ENCODE results near the gene RNF144A. TPM values are rescaled to one million over a fixed set of nuclear protein-coding genes. Genes with fewer than 3 reads are reported as not detected.

Gene RNF144A
- total and polyA plus RNA-seq, 2 experiments from 2014 or later = 5.4 to 10.1 TPM

GRCh38 chr2:7018767-7019166 is 101.6 kb downstream of the RNF144A start:
- Histone ChIP-seq H3K79me2 (no peaks in the 10 kb centered on the region), H3K4me2 (no peak overlapping the region), H3K9me3 (ENCODE audit: low read depth) (no peaks in the 10 kb centered on the region), H4K20me1 (ENCODE audit: insufficient read depth, poor library complexity, severe bottlenecking) (no peaks in the 10 kb centered on the region), H3K27ac (no peak overlapping the region), H3K4me1 (ENCODE audit: insufficient read depth) (peaks cover 11% of the 10 kb centered on the region), H2AFZ (no peak overlapping the region), H3K27me3 (no peaks in the 10 kb centered on the region), H3K36me3 (replicated peaks; ENCODE audit: insufficient read depth, low read depth) (no peaks in the 10 kb centered on the region), H3K4me3 (no peak overlapping the region), H3K9me2 (replicated peaks; ENCODE audit: insufficient read depth) (no peaks in the 10 kb centered on the region)
- no peak for DNase-seq (ENCODE audit: low spot score)
- WGBS (ENCODE audit: low lambda C conversion rate, missing lambda C conversion rate) = 93% methylated on average over 5 of the region's 5 CpGs
- TF ChIP-seq EZH2phosphoT487 (IDR thresholded peaks at IDR 0.05; ENCODE audit: low read depth, severe bottlenecking, unreplicated experiment) (no peak), EZH2 (IDR thresholded peaks at IDR 0.05; ENCODE audit: borderline replicate concordance) (no peak), CTCF (IDR thresholded peaks at IDR 0.05; ENCODE audit: poor library complexity) (no peak)

- Histone ChIP-seq H3K79me2 (no peaks in the 10 kb centered on the region), H3K27me3 (no peaks in the 10 kb centered on the region), H3K4me2 (no peak overlapping the region), H2AFZ (no peak overlapping the region), H3K4me1 (ENCODE audit: insufficient read depth) (peaks cover 16% of the 10 kb centered on the region), H3K36me3 (replicated peaks; ENCODE audit: insufficient read depth, low read depth) (no peaks in the 10 kb centered on the region), H3K9me3 (ENCODE audit: low read depth) (no peaks in the 10 kb centered on the region), H3K4me3 (no peak overlapping the region), H3K27ac (no peak overlapping the region), H4K20me1 (ENCODE audit: insufficient read depth, poor library complexity, severe bottlenecking) (no peaks in the 10 kb centered on the region), H3K9me2 (replicated peaks; ENCODE audit: insufficient read depth) (no peaks in the 10 kb centered on the region)
- TF ChIP-seq EZH2 (IDR thresholded peaks at IDR 0.05; ENCODE audit: borderline replicate concordance) (no peak), CTCF (IDR thresholded peaks at IDR 0.05; ENCODE audit: poor library complexity) (no peak), EZH2phosphoT487 (IDR thresholded peaks at IDR 0.05; ENCODE audit: low read depth, severe bottlenecking, unreplicated experiment) (no peak)
- 92% methylated on average over 17 of the region's 17 CpGs for WGBS (ENCODE audit: low lambda C conversion rate, missing lambda C conversion rate)
- DNase-seq (ENCODE audit: low spot score) = no peak
Observed at GRCh38 chr2:7019191-7019590, 102.0 kb downstream of the RNF144A start.

GRCh38 chr2:7020059-7020458 is 102.8 kb downstream of the RNF144A start:
- Histone ChIP-seq H3K4me1 (ENCODE audit: insufficient read depth) (peaks cover 16% of the 10 kb centered on the region), H3K27ac (no peak overlapping the region), H3K4me3 (no peak overlapping the region), H2AFZ (no peak overlapping the region), H3K36me3 (replicated peaks; ENCODE audit: insufficient read depth, low read depth) (no peaks in the 10 kb centered on the region), H3K4me2 (no peak overlapping the region), H3K9me3 (ENCODE audit: low read depth) (no peaks in the 10 kb centered on the region), H3K9me2 (replicated peaks; ENCODE audit: insufficient read depth) (no peaks in the 10 kb centered on the region), H3K79me2 (no peaks in the 10 kb centered on the region), H3K27me3 (no peaks in the 10 kb centered on the region), H4K20me1 (ENCODE audit: insufficient read depth, poor library complexity, severe bottlenecking) (no peaks in the 10 kb centered on the region)
- WGBS (ENCODE audit: low lambda C conversion rate, missing lambda C conversion rate) = 96% methylated on average over 6 of the region's 6 CpGs
- TF ChIP-seq EZH2 (IDR thresholded peaks at IDR 0.05; ENCODE audit: borderline replicate concordance) (no peak), EZH2phosphoT487 (IDR thresholded peaks at IDR 0.05; ENCODE audit: low read depth, severe bottlenecking, unreplicated experiment) (no peak), CTCF (IDR thresholded peaks at IDR 0.05; ENCODE audit: poor library complexity) (no peak)
- no peak for DNase-seq (ENCODE audit: low spot score)

GRCh38 chr2:7020468-7020867 is 103.3 kb downstream of the RNF144A start:
- Histone ChIP-seq H3K4me2 (no peak overlapping the region), H3K79me2 (no peaks in the 10 kb centered on the region), H3K4me1 (ENCODE audit: insufficient read depth) (peaks cover 13% of the 10 kb centered on the region), H3K36me3 (replicated peaks; ENCODE audit: insufficient read depth, low read depth) (no peaks in the 10 kb centered on the region), H3K9me2 (replicated peaks; ENCODE audit: insufficient read depth) (no peaks in the 10 kb centered on the region), H3K27ac (no peak overlapping the region), H3K9me3 (ENCODE audit: low read depth) (no peaks in the 10 kb centered on the region), H3K4me3 (no peak overlapping the region), H3K27me3 (no peaks in the 10 kb centered on the region), H4K20me1 (ENCODE audit: insufficient read depth, poor library complexity, severe bottlenecking) (no peaks in the 10 kb centered on the region), H2AFZ (no peak overlapping the region)
- TF ChIP-seq CTCF (IDR thresholded peaks at IDR 0.05; ENCODE audit: poor library complexity) (no peak), EZH2 (IDR thresholded peaks at IDR 0.05; ENCODE audit: borderline replicate concordance) (no peak), EZH2phosphoT487 (IDR thresholded peaks at IDR 0.05; ENCODE audit: low read depth, severe bottlenecking, unreplicated experiment) (no peak)
- no peak for DNase-seq (ENCODE audit: low spot score)
- 96% methylated on average over 8 of the region's 8 CpGs for WGBS (ENCODE audit: low lambda C conversion rate, missing lambda C conversion rate)
